Tibial nerve (tissue), 4 donors: ENCODE measurements around the gene EXOC4. TPM values are rescaled to one million over a fixed set of nuclear protein-coding genes. Genes with fewer than 3 reads are reported as not detected.

ENCODE experiments used
- DNase-seq, 2 donors: peaks; one replicate each; pipeline ENCODE4 v3.0.0-alpha.2; 2019; ENCODE audit warnings: low spot score in 2 of 2
- H3K27ac ChIP-seq, 4 donors: fragments of 200-600 bp; sonication (generic) in 3 of 4; one replicate each; pipeline ENCODE4 v1.5.1; 2017 to 2019; ENCODE audit warnings: mild to moderate bottlenecking in 1 of 4
- H3K27me3 ChIP-seq, 2 donors: fragments of 200-600 bp; sonication (generic) in 1 of 2; one replicate each; pipeline versions ENCODE4 v1.5.1 to v1.6.0; 2017 to 2019
- H3K36me3 ChIP-seq, 3 donors: fragments of 200-600 bp; sonication (generic); one replicate each; pipeline ENCODE4 v1.5.1; 2018 to 2019
- H3K4me1 ChIP-seq, 4 donors: fragments of 200-600 bp; sonication (generic) in 3 of 4; one replicate each; pipeline ENCODE4 v1.5.1; 2017 to 2019
- H3K4me3 ChIP-seq, 4 donors: fragments of 200-600 bp; sonication (generic) in 3 of 4; one replicate each; pipeline ENCODE4 v1.5.1; 2017 to 2019; ENCODE audit warnings: mild to moderate bottlenecking in 1 of 4, moderate library complexity in 1 of 4
- H3K9me3 ChIP-seq, 4 donors: fragments of 200-600 bp; sonication (generic) in 3 of 4; one replicate each; pipeline ENCODE4 v1.5.1; 2017 to 2019
- CTCF ChIP-seq, 5 experiments: fragments of 200-600 bp in 3 of 5; fragments of 450-650 bp in 2 of 5; sonication (generic) in 3 of 5; IDR thresholded peaks; one replicate each; pipeline ENCODE4 v1.5.1; 2016 to 2019; ENCODE audit warnings: antibody characterized with exemption in 5 of 5, mild to moderate bottlenecking in 3 of 5, moderate library complexity in 2 of 5
- EP300 ChIP-seq, 2 donors: sonication (generic); formaldehyde crosslinking; IDR thresholded peaks; one replicate each; pipeline ENCODE4 v1.6.1; 2017; ENCODE audit warnings: antibody characterized with exemption in 2 of 2, mild to moderate bottlenecking in 1 of 2
- POLR2A ChIP-seq, 2 donors: fragments of 450-650 bp; IDR thresholded peaks; one replicate each; pipeline ENCODE4 v1.6.1; 2017; ENCODE audit warnings: antibody characterized with exemption in 2 of 2, mild to moderate bottlenecking in 2 of 2, moderate library complexity in 2 of 2
- WGBS, 2 donors: methylation state at CpG; one replicate each; pipeline ENCODE4 v1.1.5; 2018; 5-methylcytosine and 5-hydroxymethylcytosine counted together
- total RNA-seq, 4 donors: library from RNA; depleted of rRNA; stranded (reverse); fragments of >200 nt; gene quantifications; one replicate each; pipeline ENCODE4 v1.1.0, GENCODE V29; 2016

Gene EXOC4
- total RNA-seq, 4 donors from 2014 or later: 70.0 to 104 (median 85.8) TPM

- Histone ChIP-seq H3K27ac (no peak overlapping the region), H3K4me3 (no peak overlapping the region), H3K36me3 (no peaks in the 10 kb centered on the region), H3K4me1 (no peaks in the 10 kb centered on the region), H3K27me3 (no peaks in the 10 kb centered on the region), H3K9me3 (no peaks in the 10 kb centered on the region)
- no peak for TF ChIP-seq EP300 (IDR thresholded peaks at IDR 0.05)
- TF ChIP-seq CTCF (IDR thresholded peaks at IDR 0.05): no peak
- no peak for TF ChIP-seq POLR2A (IDR thresholded peaks at IDR 0.05)
- 52 to 66% methylated on average over 1 of the region's 1 CpG for WGBS, 2 donors
- no peak for DNase-seq
Measured at GRCh38 chr7:133419041-133419440, 166.2 kb downstream of the EXOC4 start.

DNA sequence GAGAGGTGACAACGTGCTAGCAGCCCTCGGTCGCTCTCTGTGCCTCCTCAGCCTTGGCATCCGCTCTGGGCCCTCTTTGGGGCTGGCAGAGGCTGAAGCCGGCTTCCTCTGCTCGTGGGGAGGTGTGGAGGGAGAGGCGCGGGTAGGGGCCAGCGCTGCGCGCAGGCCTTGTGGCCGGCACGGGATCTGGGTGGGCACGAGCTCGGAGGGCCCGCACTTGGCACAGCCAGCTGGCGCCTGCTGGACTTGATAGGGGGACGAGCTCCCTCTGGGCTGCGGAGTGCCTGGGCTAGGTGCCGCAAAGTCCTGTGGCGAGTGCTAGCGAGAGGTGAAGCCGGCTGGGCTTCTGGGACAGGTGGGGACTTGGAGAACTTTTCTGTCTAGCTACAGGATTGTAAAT, 170.7 kb downstream of the EXOC4 start:
- TF ChIP-seq POLR2A (IDR thresholded peaks at IDR 0.05): no peak
- no peak for TF ChIP-seq CTCF (IDR thresholded peaks at IDR 0.05)
- no peak for TF ChIP-seq EP300 (IDR thresholded peaks at IDR 0.05)
- Histone ChIP-seq H3K4me1 (no peaks in the 10 kb centered on the region), H3K9me3 (no peaks in the 10 kb centered on the region), H3K27me3 (no peaks in the 10 kb centered on the region), H3K27ac (no peak overlapping the region), H3K4me3 (no peak overlapping the region), H3K36me3 (peaks cover 0 to 9% (median 0%) of the 10 kb centered on the region in 3 donors)
- WGBS, 2 donors: 92 to 97% methylated on average over 20 to 23 of the region's 23 CpGs
- DNase-seq: no peak

DNA sequence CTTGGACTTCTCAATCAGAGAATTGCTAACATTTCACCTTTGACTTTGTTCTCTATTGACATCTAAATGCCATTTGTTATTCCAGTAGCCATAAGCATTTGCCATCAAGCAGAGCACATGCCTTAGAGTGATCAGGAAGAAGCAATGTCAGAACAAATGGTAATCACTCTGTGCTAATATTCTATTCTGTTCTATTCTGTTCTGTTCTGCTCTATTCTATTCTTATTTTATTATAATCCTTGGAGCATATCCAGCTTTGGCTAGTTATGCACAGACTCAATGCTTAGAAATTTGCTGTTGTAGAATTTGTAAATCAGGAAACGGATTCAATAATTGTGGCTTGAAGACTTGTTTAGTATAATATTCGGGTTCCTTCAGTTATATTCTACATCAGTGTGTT, 175.4 kb downstream of the EXOC4 start:
- no peaks in the 10 kb centered on the region for H3K4me1 ChIP-seq
- H3K36me3 ChIP-seq: peaks cover 0 to 9% (median 0%) of the 10 kb centered on the region in 3 donors
- DNase-seq: no peak
- WGBS, 2 donors: 53% methylated on average over 2 of the region's 2 CpGs
- H3K27me3 ChIP-seq: no peaks in the 10 kb centered on the region
- H3K4me3 ChIP-seq: no peak overlapping the region
- no peak overlapping the region for H3K27ac ChIP-seq
- peaks cover 0 to 4% (median 0%) of the 10 kb centered on the region in 4 donors for H3K9me3 ChIP-seq
- TF ChIP-seq EP300 (IDR thresholded peaks at IDR 0.05): no peak
- TF ChIP-seq CTCF (IDR thresholded peaks at IDR 0.05): no peak
- no peak for TF ChIP-seq POLR2A (IDR thresholded peaks at IDR 0.05)

GRCh38 chr7:133428876-133429275, 176.0 kb downstream of the EXOC4 start:
- peaks cover 0 to 4% (median 0%) of the 10 kb centered on the region in 4 donors for H3K9me3 ChIP-seq
- WGBS, 2 donors: 85 to 90% methylated on average over 3 of the region's 3 CpGs
- TF ChIP-seq EP300 (IDR thresholded peaks at IDR 0.05): no peak
- TF ChIP-seq POLR2A (IDR thresholded peaks at IDR 0.05): no peak
- no peak for TF ChIP-seq CTCF (IDR thresholded peaks at IDR 0.05)
- H3K27ac ChIP-seq: no peak overlapping the region
- H3K4me1 ChIP-seq: peaks cover 0 to 3% (median 2%) of the 10 kb centered on the region in 4 donors
- H3K27me3 ChIP-seq: no peaks in the 10 kb centered on the region
- no peak for DNase-seq
- H3K36me3 ChIP-seq: peaks cover 0 to 9% (median 0%) of the 10 kb centered on the region in 3 donors
- H3K4me3 ChIP-seq: no peak overlapping the region

DNA sequence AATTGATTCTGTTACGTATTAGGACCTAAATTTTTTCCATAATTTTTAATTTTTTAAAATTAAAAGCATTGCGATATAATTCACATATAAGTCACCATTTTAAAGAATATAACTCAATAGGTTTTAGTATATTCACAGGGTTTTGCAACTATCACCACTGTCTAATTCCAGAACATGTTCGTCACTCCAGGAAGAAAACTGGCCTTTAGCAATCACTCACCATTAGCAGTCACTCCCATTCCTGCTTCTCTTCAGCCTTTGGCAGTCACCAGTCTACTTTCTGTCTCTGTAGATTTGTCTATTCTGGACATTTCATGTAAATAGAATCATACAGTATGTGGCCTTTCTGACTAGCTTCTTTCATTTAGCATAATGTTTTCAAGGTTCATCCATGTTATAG, 176.5 kb downstream of the EXOC4 start:
- Histone ChIP-seq H3K4me1 (peaks cover 0 to 8% (median 6%) of the 10 kb centered on the region in 4 donors), H3K27ac (no peak overlapping the region), H3K4me3 (no peak overlapping the region), H3K36me3 (peaks cover 0 to 9% (median 0%) of the 10 kb centered on the region in 3 donors), H3K9me3 (peaks cover 0 to 4% (median 0%) of the 10 kb centered on the region in 4 donors), H3K27me3 (no peaks in the 10 kb centered on the region)
- no peak for DNase-seq
- TF ChIP-seq EP300 (IDR thresholded peaks at IDR 0.05) (no peak), CTCF (IDR thresholded peaks at IDR 0.05) (no peak), POLR2A (IDR thresholded peaks at IDR 0.05) (no peak)
- WGBS, 2 donors: 97% methylated on average over 3 of the region's 3 CpGs
